ENCODE data around the gene CBX8. TPM values are rescaled to one million over a fixed set of nuclear protein-coding genes. Genes with fewer than 3 reads are reported as not detected.

CBX8 gene
- polyA plus RNA-seq, 3 donors from 2014 or later, result 1.4 to 2.5 TPM; not detected in 1

DNA sequence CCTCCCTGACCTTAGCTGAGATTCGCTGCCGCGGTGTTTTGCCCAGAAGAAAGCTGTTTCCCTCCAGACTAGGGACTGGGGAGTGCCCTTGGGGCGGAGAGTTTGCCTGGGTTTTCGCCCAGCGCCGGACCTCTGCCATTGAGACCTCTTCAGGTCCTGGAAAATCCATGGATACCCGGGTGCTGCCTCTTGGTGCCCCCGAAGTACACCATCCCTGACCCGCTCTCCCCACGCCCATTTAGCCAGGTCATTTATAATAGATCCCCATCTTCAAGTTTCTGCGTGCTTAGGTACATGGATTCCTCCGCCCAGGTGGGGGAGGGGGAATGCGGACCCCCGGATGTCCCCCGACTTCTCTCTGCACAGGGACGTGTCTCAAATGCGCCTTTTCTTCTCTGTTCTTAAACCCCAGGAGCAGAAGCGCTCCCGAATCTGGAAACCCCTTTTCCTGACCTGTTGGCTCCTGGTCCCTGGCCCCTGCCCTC is 15.0 kb upstream of the CBX8 start:
- Mint-ChIP-seq H3K4me3 (peak overlapping the region; percentile 50 to 63 (median 53)), H3K9me3 (peaks cover 0 to 3% (median 0%) of the 10 kb centered on the region in 6 donors), H3K27me3 (ENCODE audit: low read depth in 3 of 3) (peaks cover 45 to 61% (median 55%) of the 10 kb centered on the region in 3 donors), H3K27ac (peak overlapping the region in 2 of 6 donors; percentile 14 to 39), H3K36me3 (no peaks in the 10 kb centered on the region), H3K4me1 (peaks cover 20 to 27% of the 10 kb centered on the region in 2 donors)
- DNase-seq, result no peak

DNA sequence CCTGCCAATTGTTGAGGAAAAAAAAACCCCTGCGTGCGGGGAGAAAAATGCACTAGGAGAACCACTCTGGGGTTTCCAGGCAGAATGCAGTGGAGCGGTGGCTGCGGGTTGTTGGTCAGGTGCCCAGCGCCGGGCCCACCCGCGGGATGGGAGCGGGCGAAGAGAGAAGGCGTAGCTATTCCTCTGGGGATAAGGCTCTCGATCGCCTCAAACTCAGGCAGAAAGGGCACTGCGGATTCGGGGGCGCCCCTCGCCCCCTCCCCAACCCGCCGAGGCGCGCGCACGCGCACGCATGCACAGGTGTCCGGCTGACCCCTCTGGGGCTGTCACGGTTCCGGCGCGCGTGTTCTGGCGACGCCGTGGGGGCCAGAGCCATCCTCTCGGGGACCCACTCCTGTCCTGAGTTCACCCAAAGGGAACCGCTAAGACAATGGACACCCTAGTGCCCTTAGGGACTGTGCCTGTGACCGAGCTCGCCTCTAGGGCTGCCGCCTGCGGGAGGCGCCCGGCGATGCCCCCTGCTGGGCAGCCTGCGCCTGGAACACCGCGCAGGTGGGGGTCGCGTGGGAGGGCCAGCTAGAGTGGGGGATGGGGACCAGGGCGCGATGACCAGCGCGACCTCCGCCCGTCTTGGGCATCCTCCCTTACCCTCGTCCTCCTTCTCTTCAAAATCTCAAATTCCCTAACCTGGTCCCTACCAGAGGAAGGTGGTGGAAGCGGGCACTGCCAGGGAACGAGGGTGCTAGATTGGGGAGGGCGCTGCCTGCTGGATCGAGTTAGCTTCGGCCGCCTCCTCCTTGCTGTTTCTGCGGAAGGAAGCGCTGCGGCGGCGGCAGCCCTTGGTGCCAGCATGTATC is 14.4 kb upstream of the CBX8 start:
- H3K27me3 Mint-ChIP-seq (ENCODE audit: low read depth in 3 of 3), result peaks cover 43 to 61% (median 55%) of the 10 kb centered on the region in 3 donors
- H3K9me3 Mint-ChIP-seq, result peaks cover 0 to 3% (median 0%) of the 10 kb centered on the region in 6 donors
- peaks cover 20 to 25% of the 10 kb centered on the region in 2 donors for H3K4me1 Mint-ChIP-seq
- DNase-seq, result peak in 2 of 3 donors; percentile 28 to 32
- H3K27ac Mint-ChIP-seq, result peak overlapping the region in 1 of 6 donors; percentile 49
- no peaks in the 10 kb centered on the region for H3K36me3 Mint-ChIP-seq
- H3K4me3 Mint-ChIP-seq, result peak overlapping the region; percentile 50 to 63 (median 53)

DNA sequence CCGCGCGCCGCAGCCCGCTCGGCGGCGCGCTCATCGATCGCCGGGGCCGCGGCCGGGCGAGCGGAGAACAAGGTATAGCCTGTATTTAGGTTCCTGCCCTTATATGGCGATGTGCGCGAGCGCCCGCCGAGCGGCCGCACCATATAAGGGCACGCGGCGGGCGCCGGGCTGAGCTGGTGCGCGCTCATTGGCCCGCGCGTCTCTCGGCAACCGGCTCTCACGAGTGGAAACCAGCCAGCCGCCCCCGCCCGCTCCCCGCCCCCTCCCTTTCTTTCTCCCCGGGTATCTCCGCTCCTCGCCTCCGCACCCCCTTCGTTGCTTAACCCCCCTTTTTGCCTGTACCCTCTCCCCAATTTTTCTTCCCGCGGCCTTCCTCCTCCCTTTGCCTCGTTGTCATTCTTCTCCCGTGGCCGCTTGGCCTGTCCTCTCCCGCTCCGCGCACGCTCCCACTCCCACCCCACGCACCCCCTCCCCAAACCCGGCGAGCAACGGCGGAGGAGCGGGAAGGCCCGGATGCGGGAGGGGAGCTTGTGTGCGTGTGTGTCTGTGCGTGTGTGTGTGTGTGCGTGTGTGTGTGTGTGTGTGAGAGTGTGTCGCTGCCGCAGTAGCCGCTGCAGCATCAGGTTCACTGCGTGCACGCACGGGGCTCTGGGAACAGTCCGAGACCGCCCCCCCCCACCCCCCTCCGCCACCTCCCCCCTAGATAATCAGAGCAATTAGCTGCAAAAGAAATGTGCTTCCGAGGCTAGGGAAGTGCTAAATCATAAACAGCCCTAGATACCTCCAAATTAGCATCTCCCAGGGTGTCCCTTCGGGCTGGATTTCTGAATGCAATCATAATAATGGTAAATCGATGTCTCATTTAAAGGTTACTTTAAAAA is 13.5 kb upstream of the CBX8 start:
- Mint-ChIP-seq H3K27me3 (ENCODE audit: low read depth in 3 of 3) (peaks cover 45 to 65% (median 59%) of the 10 kb centered on the region in 3 donors), H3K4me1 (peaks cover 20 to 21% of the 10 kb centered on the region in 2 donors), H3K27ac (peak overlapping the region in 1 of 6 donors; percentile 49), H3K36me3 (no peaks in the 10 kb centered on the region), H3K4me3 (peak overlapping the region in 4 of 5 donors; percentile 27 to 60 (median 48)), H3K9me3 (peaks cover 0 to 3% (median 0%) of the 10 kb centered on the region in 6 donors)
- DNase-seq, result peak; percentile 66 to 69 (median 68)

DNA sequence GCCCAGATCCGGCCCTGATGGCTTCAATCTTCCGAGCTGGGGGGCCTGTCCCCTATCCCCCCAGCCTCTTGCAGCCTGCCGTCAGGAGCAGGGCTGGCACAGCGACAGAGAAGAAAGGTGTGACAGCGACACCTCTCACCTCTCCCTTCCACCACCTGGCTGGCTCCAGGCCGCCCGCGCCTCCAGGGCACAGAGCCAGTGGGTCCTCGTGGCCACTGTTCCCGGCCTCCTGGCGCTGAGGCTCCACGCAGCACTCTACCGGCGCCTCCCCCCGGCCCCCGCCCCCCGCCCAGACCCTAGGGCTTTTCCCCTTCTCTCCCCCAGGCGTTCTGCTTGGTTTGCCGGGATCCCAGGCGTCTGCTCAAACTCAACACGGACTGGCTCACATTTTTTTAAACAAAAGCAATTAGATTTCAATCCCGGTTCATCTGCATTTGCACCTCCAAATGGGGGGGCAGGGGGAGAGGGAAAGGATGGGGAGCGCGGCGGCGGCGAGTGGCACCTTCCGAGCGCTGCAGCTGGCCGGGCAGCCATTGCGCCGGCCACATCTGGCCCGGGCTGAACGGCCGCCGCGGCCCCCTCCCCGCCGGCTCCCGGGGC is 12.8 kb upstream of the CBX8 start:
- Mint-ChIP-seq H3K4me1 (peaks cover 22 to 25% of the 10 kb centered on the region in 2 donors), H3K27ac (no peak overlapping the region), H3K4me3 (peak overlapping the region in 2 of 5 donors; percentile 27 to 33), H3K36me3 (no peaks in the 10 kb centered on the region), H3K27me3 (ENCODE audit: low read depth in 3 of 3) (peaks cover 51 to 73% (median 67%) of the 10 kb centered on the region in 3 donors), H3K9me3 (peaks cover 0 to 3% (median 0%) of the 10 kb centered on the region in 6 donors)
- no peak for DNase-seq

DNA sequence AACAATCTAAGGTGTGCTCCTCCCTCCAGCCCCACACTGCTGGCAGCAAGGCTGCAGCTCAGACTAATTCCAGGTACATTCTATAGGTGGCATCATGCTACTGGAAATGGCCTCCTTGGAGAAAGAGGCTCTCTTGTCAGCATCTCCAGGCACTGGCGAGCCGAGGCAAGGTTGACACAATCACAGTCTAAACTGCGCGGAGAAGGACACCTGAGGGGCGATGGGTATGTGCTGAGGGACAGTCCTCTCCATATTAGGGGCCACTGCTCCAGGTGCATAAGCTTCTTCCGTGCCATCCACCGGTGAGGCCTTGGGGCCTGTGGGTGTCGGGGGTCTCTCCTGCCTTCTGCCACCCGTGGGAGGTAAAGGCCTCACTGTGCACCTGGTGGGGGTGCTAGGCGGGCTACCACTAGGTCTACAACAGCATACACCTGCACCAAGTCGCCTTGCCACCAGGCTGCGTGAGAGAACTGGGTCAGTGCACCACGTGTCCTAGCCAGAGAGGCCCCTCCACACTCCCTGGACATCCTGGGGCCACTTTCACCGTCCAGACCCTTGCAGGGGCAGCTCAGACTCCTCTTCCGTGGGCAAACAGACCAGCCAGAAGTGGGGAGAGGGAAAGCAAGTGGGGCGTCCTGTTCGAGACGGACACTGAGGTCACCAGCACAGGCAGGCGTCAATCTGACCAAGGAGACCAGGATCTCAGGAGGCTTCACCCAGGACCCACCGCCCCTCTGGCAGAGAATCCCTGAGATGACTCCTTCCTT is 12.1 kb upstream of the CBX8 start:
- H3K27me3 Mint-ChIP-seq (ENCODE audit: low read depth in 3 of 3), result peaks cover 49 to 73% (median 66%) of the 10 kb centered on the region in 3 donors
- peak overlapping the region in 1 of 6 donors; percentile 40 for H3K27ac Mint-ChIP-seq
- peaks cover 20 to 25% of the 10 kb centered on the region in 2 donors for H3K4me1 Mint-ChIP-seq
- no peaks in the 10 kb centered on the region for H3K36me3 Mint-ChIP-seq
- H3K9me3 Mint-ChIP-seq, result peaks cover 0 to 2% (median 0%) of the 10 kb centered on the region in 6 donors
- peak overlapping the region in 2 of 5 donors; percentile 39 to 42 for H3K4me3 Mint-ChIP-seq
- peak in 1 of 3 donors; percentile 22 for DNase-seq

DNA sequence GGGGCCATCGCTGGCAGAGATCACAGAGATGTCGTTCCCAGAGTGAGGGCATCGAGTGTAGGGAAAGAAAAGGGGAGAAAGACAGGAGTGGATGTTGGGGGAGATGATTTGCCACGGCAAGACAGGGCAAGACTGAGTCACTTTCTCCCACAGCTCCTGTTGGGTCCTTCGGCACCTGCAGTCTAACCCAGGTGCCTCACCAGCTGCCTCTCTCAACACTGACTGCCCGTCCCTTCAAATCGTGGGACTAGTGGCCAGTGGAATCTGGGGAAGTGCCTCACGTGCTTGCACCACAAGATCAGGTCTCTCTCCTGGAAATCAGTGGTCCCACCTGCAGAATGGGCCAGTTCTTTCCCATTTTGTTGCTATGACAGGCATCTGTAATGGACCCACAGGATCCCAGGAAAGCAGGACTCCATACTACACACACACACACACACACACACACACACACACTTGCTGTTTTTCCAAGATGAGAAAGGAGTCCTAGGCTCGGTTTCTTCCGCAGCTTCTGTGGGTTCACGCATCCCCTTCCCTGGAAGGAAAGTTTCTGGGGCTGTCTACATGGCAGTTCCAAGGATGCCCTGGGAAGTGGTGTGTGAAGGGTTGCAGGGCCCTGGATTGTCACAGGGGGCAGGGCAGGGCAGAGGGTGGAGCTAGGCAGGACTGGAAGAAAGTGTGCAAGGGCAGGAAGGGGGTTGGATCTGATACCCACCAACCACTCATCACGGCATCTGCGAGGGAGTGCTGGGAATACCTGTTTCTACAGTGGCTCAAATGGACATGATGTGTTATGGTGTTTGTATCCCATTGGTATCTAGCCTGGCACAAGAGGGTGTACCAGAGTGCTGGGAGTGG is 10.2 kb upstream of the CBX8 start:
- peaks cover 20 to 26% of the 10 kb centered on the region in 2 donors for H3K4me1 Mint-ChIP-seq
- H3K4me3 Mint-ChIP-seq, result peak overlapping the region in 2 of 5 donors; percentile 17 to 44
- DNase-seq, result no peak
- peaks cover 56 to 84% (median 78%) of the 10 kb centered on the region in 3 donors for H3K27me3 Mint-ChIP-seq (ENCODE audit: low read depth in 3 of 3)
- peaks cover 0 to 3% (median 0%) of the 10 kb centered on the region in 6 donors for H3K9me3 Mint-ChIP-seq
- no peaks in the 10 kb centered on the region for H3K36me3 Mint-ChIP-seq
- peak overlapping the region in 1 of 6 donors; percentile 50 for H3K27ac Mint-ChIP-seq

DNA sequence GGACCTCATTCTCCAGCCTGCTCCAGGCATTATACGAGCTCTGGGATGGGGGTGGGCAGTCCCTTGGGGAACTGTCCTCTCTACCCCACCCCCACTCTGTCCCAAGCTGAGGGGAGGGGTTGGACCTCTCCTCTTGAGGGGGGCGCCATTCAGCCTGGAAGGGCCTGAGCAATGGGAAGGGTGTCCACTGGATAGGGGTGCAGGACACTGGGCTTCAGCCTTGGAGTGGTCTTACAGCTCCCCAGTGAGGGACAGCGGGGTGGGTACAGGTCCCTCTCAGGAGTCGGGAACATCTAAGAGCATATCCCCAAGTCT is 9.5 kb upstream of the CBX8 start:
- no peaks in the 10 kb centered on the region for H3K36me3 Mint-ChIP-seq
- peaks cover 56 to 84% (median 77%) of the 10 kb centered on the region in 3 donors for H3K27me3 Mint-ChIP-seq (ENCODE audit: low read depth in 3 of 3)
- H3K4me3 Mint-ChIP-seq, result peak overlapping the region in 1 of 5 donors; percentile 17
- DNase-seq, result no peak
- peaks cover 15 to 28% of the 10 kb centered on the region in 2 donors for H3K4me1 Mint-ChIP-seq
- H3K27ac Mint-ChIP-seq, result no peak overlapping the region
- peaks cover 0 to 5% (median 0%) of the 10 kb centered on the region in 6 donors for H3K9me3 Mint-ChIP-seq

DNA sequence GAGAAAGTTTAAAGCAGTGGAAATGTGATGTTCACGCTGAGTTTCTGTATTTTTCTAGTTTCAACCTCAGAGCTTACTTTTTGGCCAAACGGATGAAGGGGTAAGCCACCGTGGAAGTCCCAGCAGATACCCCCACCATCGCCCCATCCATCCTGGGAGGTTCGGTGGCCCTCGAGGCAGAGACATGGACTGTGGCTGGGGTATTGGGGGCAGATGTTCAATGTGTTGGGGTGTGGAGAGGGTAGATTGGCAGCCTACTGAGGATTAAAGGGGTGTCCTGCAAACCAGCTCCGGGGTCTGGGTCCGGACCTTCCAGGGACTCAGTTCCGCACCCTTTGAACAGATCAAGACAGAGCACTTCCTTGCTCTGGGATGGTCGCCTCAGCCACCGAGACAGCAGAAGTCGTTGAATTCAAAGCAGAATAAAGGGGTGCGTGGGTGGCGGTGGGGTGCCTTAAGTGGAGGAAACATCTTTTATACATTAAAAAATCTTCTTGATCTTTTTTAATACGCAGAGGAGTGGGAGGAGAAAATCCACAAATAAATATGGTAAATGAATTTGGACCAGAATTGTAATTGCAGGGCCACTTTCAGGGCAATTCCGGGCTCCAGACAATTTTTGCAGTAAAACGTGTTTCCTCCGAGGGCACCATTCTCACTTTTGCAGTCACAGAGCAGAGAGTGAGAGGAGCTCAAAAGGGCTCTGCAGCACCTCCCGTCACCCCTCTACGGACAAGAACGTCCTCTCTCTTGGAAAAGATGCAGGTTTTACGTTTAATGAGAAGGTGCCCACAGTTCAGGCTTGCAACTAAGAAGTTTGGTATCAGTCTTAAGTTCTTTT is 8.2 kb upstream of the CBX8 start:
- H3K27ac Mint-ChIP-seq, result peak overlapping the region in 3 of 6 donors; percentile 73 to 86 (median 83)
- peak overlapping the region in 1 of 5 donors; percentile 81 for H3K4me3 Mint-ChIP-seq
- H3K4me1 Mint-ChIP-seq, result peaks cover 18 to 31% of the 10 kb centered on the region in 2 donors
- DNase-seq, result no peak
- peaks cover 0 to 5% (median 0%) of the 10 kb centered on the region in 6 donors for H3K9me3 Mint-ChIP-seq
- peaks cover 0 to 3% (median 0%) of the 10 kb centered on the region in 3 donors for H3K36me3 Mint-ChIP-seq
- H3K27me3 Mint-ChIP-seq (ENCODE audit: low read depth in 3 of 3), result peaks cover 60 to 89% (median 76%) of the 10 kb centered on the region in 3 donors

DNA sequence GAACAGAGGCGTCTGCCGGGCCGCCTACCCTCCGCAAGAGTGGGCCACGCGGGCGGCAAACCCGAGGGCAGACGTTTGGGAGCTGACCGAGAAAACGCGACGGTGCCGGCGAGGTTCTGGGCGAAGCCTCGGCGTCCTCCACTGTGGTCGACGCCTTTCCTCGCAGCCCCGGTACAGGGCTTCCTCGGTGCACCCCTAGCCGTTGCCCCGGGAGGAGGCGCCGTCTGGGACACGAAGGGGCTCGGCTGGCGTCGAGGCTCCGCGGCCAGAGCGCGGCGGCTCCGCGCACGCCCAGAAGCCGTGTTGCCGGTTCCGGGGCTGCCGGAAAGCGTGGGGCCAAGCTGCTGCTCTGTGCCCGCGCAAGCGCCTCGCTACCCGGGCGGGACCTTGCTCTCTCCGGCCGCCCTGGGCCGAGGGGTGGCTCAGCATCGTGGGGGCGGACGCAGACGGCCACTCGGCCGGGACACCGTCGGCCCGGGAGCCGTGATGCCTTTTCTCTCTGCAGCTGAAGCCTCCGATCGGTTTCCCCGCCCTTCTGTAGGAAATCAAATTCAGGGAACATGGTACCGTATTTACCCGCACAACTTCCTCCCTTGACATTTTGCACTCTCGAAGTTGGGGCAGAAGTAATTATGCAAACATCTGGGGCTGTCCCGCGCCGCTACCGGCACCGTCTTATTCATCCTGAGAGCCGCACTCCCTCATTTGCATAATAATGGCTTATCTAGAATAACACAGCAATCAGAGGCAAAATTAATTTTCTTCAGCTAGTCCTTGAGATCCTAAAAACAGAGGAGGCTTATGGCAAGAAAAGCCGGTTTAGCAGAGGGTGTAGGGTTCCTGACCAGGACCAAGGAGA is 7.3 kb upstream of the CBX8 start:
- peak overlapping the region in 3 of 6 donors; percentile 73 to 86 (median 83) for H3K27ac Mint-ChIP-seq
- peaks cover 68 to 92% (median 82%) of the 10 kb centered on the region in 3 donors for H3K27me3 Mint-ChIP-seq (ENCODE audit: low read depth in 3 of 3)
- peaks cover 0 to 7% (median 0%) of the 10 kb centered on the region in 6 donors for H3K9me3 Mint-ChIP-seq
- peaks cover 25 to 39% of the 10 kb centered on the region in 2 donors for H3K4me1 Mint-ChIP-seq
- H3K4me3 Mint-ChIP-seq, result peak overlapping the region; percentile 53 to 81 (median 67)
- DNase-seq, result peak in 1 of 3 donors; percentile 36
- H3K36me3 Mint-ChIP-seq, result peaks cover 0 to 3% (median 0%) of the 10 kb centered on the region in 3 donors

DNA sequence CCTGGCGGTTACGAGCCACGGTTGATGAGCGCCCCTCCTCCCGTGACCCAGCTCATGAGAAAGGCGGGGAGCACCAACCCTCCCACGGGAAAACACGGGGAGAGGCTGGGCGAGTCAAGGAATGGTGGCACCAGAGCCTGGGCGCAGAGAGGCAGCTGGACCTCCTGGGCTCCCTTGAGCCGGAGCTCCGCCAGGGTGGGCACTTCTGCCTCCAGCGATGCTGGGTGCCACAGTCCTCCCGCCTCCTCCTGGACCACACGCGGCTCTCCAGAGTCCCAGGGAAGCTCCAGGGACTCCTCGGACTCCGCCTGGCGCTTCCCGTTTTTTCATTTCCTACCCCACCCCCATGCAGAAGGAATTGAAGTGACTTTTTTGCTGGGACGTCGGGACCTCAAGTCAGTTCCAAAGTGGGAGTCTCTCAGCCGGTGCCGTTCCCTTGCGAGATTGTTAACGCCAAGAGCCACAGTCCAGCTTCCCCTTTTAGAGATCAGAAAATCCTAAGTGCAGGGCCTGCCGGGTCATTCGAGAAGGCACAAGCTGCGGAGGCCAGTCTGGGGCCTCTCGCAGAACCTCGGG is 6.6 kb upstream of the CBX8 start:
- no peak for DNase-seq
- peaks cover 0 to 3% (median 0%) of the 10 kb centered on the region in 3 donors for H3K36me3 Mint-ChIP-seq
- H3K9me3 Mint-ChIP-seq, result peaks cover 0 to 7% (median 0%) of the 10 kb centered on the region in 6 donors
- H3K4me3 Mint-ChIP-seq, result peak overlapping the region in 3 of 5 donors; percentile 30 to 61 (median 41)
- H3K27ac Mint-ChIP-seq, result peak overlapping the region in 3 of 6 donors; percentile 40 to 86 (median 54)
- peaks cover 67 to 93% (median 81%) of the 10 kb centered on the region in 3 donors for H3K27me3 Mint-ChIP-seq (ENCODE audit: low read depth in 3 of 3)
- peaks cover 28 to 47% of the 10 kb centered on the region in 2 donors for H3K4me1 Mint-ChIP-seq
